ENCODE measurements around the gene ZNF714. TPM values are rescaled to one million over a fixed set of nuclear protein-coding genes. Genes with fewer than 3 reads are reported as not detected.

ZNF714 gene
- total and polyA plus RNA-seq, 2 of the 8 experiments (the other 6 are each of a cell fraction or from before 2014, with no cell fraction given): 16.4 to 74.2 TPM

DNA sequence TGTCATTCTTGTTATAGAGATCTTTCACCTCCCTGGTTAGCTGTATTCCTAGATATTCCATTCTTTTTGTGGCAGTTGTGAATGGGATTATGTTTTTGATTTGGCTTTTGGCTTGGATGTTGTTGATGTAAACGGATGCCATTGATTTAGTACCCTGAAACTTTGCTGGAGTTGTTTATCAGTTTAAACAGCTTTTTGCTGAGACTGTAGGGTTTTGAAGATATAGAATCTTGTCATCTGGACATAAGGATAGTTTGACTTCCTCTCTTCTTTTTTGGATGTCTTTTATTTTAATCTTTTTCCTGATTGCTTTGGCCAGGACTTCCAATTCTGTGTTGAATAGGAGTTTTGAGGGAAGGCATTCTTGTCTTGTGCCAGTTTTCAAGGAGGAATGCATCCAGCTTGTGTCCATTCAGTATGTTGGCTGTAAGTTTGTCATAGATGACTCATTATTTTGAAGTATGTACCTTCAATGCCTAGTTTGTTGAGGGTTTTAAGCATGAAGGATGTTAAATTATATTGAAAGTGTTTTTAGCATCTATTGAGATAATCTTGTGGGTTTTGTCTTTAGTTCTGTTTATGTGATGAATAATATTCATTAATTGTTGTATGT, 76.6 kb downstream of the ZNF714 start:
- Histone ChIP-seq H4K91ac (replicated peaks; ENCODE audit: insufficient read length, low read length) (no peak overlapping the region), H4K20me1 (replicated peaks in 1 of 2; ENCODE audit: control insufficient read depth in 1 of 2, insufficient read depth in 2 of 2, low read length in 2 of 2) (peaks cover 0 to 3% of the 10 kb centered on the region in 2 experiments), H2BK20ac (ENCODE audit: low read length) (no peak overlapping the region), H3K56ac (replicated peaks; ENCODE audit: insufficient read length, low read depth, low read length) (no peak overlapping the region), H2BK120ac (replicated peaks; ENCODE audit: low read depth, low read length) (no peak overlapping the region), H3K79me1 (ENCODE audit: low read depth, low read length) (peaks cover 5% of the 10 kb centered on the region), H2BK5ac (ENCODE audit: low read depth, low read length) (no peak overlapping the region), H3K27me3 (replicated peaks in 1 of 4; ENCODE audit: control insufficient read depth in 3 of 4, extremely low read depth in 1 of 4, insufficient read depth in 3 of 4, low read length in 3 of 4) (no peaks in the 10 kb centered on the region), H3K4ac (replicated peaks; ENCODE audit: insufficient read length, low read depth, low read length) (no peak overlapping the region), H3K9me3 (ENCODE audit: insufficient read depth in 2 of 2, low read depth in 1 of 2, low read length in 1 of 2) (no peaks in the 10 kb centered on the region; a peak in 1 of 4 replicates), H3K36me3 (ENCODE audit: control insufficient read depth in 2 of 4, insufficient read depth in 4 of 4, low read length in 3 of 4) (peaks cover 2 to 16% (median 3%) of the 10 kb centered on the region in 4 experiments; a peak in 3 of 8 replicates), H3K4me1 (replicated peaks in 1 of 4; ENCODE audit: control insufficient read depth in 3 of 4, insufficient read depth in 4 of 4, low read length in 3 of 4) (no peaks in the 10 kb centered on the region), H3K9ac (replicated peaks in 1 of 4; ENCODE audit: extremely low read depth in 1 of 4, low read depth in 3 of 4, low read length in 3 of 4) (no peak overlapping the region), H3K23me2 (ENCODE audit: low read depth, low read length) (no peaks in the 10 kb centered on the region), H3K27ac (ENCODE audit: low read depth, low read length) (no peak overlapping the region), H3K14ac (ENCODE audit: insufficient read length) (no peak overlapping the region), H3K4me2 (ENCODE audit: insufficient read depth in 1 of 2, low read depth in 2 of 2, low read length in 2 of 2) (no peak overlapping the region), H2AK5ac (ENCODE audit: low read depth, low read length) (no peak overlapping the region), H2BK12ac (ENCODE audit: low read depth, low read length) (no peak overlapping the region), H3K23ac (ENCODE audit: insufficient read length) (no peak overlapping the region), H4K8ac (ENCODE audit: extremely low read depth, insufficient read depth, low read length) (no peak overlapping the region), H3K79me2 (ENCODE audit: control insufficient read depth in 1 of 2, insufficient read depth in 2 of 2, low read length in 2 of 2) (peaks cover 10 to 84% of the 10 kb centered on the region in 2 experiments), H2BK15ac (ENCODE audit: low read length) (no peak overlapping the region), H3K18ac (ENCODE audit: extremely low read depth, low read length) (no peak overlapping the region), H2AFZ (ENCODE audit: low read length) (no peak overlapping the region), H4K5ac (ENCODE audit: insufficient read length, low read depth, low read length) (no peak overlapping the region), H3K4me3 (ENCODE audit: extremely low read depth in 1 of 4, insufficient read depth in 2 of 4, low read depth in 3 of 4, low read length in 4 of 4) (no peak overlapping the region)
- POLR2A ChIA-PET (ENCODE audit: partially characterized antibody): interaction anchor here (0.9 to 1.4 kb wide), 4 partner anchors 11 to 17 kb away, joined by 3 to 4 read pairs (median 3); partner anchors contain the start of gene ZNF431
- no peak for DNase-seq (ENCODE audit: low read depth in 1 of 2, low spot score in 2 of 2)
- no peak for FAIRE-seq
- 92% methylated on average over 1 of the region's 1 CpG; no CpG with 5 or more reads in 1 of the 2 experiments for WGBS, 2 experiments (ENCODE audit: extremely low coverage in 1 of 2, insufficient coverage in 1 of 2, insufficient read length in 1 of 2, insufficient replicate concordance in 2 of 2, low coverage in 1 of 2, low lambda C conversion rate in 2 of 2, missing lambda C conversion rate in 1 of 2)
- CTCF ChIA-PET (ENCODE audit: partially characterized antibody): interaction anchor here (1.2 to 1.3 kb wide), 2 partner anchors 98 to 693 kb away, joined by 3 read pairs; no protein-coding TSS in a partner anchor
- TF ChIP-seq HDAC2 (IDR thresholded peaks at IDR 0.05; ENCODE audit: borderline replicate concordance in 1 of 2, low read depth in 2 of 2, low read length in 2 of 2): no peak
- no peak for TF ChIP-seq TBP (IDR thresholded peaks at IDR 0.05; ENCODE audit: low read depth, low read length)
- no peak for TF ChIP-seq POU5F1 (IDR thresholded peaks at IDR 0.05; ENCODE audit: low read depth, low read length)
- no peak for TF ChIP-seq RXRA (IDR thresholded peaks at IDR 0.05; ENCODE audit: insufficient read depth, low read depth, low read length)
- TF ChIP-seq SP1 (IDR thresholded peaks at IDR 0.05; ENCODE audit: low read depth, low read length): no peak
- TF ChIP-seq ZNF274 (IDR thresholded peaks at IDR 0.05; ENCODE audit: borderline replicate concordance, extremely low read depth, low read length): no peak
- no peak for TF ChIP-seq SIN3A (conservative IDR thresholded peaks at IDR 0.05 in 1 of 2, IDR thresholded peaks at IDR 0.05 in 1 of 2; ENCODE audit: low read depth in 1 of 2, low read length in 2 of 2)
- no peak for TF ChIP-seq ASH2L (IDR thresholded peaks at IDR 0.05; ENCODE audit: low read length)
- TF ChIP-seq BACH1 (IDR thresholded peaks at IDR 0.05; ENCODE audit: low read length): no peak
- TF ChIP-seq SUZ12 (IDR thresholded peaks at IDR 0.05; ENCODE audit: low read length): no peak
- TF ChIP-seq TAF1 (IDR thresholded peaks at IDR 0.05; ENCODE audit: low read depth, low read length): no peak
- TF ChIP-seq SRF (IDR thresholded peaks at IDR 0.05; ENCODE audit: low read depth, low read length): no peak
- TF ChIP-seq PHF8 (conservative IDR thresholded peaks at IDR 0.05; ENCODE audit: low read depth, low read length): no peak
- no peak for TF ChIP-seq SP2 (IDR thresholded peaks at IDR 0.05; ENCODE audit: low read length)
